Stimulated activated CD4-positive, alpha-beta T cell treated with anti-CD3 and anti-CD28 coated beads, Interleukin-4, amount 100 ng/mL, for 4 hours (primary cell): ENCODE data around the gene CLDND2.
A peak's percentile ranks its signal among the peaks of the same experiment; 100 is the strongest.
"Not testable (repeated sequence)": the region's sequence is repeated elsewhere in the genome, so short reads cannot be mapped to it uniquely, and the experiment has no call there.

Source experiments
- DNase-seq, 2 experiments: peaks; one replicate each; pipeline ENCODE4 v3.0.0-alpha.2; 2020

The CLDND2 gene, protein sequence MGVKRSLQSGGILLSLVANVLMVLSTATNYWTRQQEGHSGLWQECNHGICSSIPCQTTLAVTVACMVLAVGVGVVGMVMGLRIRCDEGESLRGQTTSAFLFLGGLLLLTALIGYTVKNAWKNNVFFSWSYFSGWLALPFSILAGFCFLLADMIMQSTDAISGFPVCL

DNA sequence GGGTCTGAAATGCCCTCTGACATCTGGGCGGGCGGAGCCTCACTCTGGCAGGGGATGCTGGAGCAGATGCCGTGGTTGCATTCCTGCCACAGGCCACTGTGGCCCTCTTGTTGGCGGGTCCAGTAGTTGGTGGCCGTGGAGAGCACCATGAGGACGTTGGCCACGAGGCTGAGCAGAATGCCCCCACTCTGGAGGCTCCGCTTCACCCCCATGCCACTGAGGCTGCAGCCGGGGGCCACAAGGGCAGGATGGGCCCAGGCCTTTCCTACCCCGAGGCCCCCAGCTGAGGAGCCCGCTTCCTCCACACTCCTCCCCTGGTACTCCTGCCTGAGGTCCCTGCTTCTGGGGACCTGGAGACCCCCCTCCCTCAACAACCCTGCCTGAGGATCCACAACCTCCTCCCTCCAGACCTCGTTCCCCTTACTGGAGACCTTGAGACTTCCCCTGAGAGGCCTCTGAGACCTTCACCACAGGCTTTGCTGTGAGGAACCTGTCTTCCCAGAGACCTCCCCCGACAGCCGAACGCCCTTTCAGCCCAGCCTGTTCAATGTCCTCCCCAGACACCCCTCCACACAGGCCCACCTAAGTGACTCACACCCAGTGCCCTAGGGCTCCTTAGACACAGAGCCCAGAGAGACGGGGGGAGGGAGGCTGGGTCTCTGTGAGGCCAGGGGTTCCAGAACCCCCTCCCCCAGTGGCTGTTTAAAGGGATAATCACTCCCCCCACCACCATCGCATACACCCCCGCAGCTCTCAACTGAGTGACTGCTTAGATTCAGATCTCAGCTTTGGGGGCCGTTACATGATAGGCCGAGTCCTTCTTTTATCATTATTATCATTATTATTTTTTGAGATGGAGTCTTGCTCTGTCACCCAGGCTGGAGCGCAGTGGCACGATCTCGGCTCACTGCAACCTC lies at the start of gene CLDND2:
CLDND2 (minus strand) TSS at position 638 of the 917 bp plus-strand sequence; CDS start at position 212, 426 bp downstream.
- peak in 1 of 2 experiments; percentile 12 for DNase-seq

DNA sequence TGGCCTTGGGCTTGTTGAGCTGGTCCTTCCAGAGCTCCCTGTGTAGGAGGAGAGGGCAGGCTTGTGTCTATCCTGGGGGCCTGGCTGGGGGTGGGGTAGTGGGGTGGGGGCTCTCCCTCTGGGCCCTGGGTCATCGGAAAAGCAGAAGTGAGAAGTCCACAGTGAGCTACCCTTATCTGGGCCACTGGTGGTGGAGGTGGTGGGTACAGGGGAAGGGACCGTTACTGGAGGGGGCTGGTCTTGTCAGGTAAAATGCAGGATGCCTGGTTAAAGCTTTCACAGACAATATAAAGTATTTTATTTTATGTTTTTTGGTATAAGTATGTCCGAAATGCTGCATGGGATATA lies 49.0 kb upstream of the CLDND2 start:
- DNase-seq: no peak

DNA sequence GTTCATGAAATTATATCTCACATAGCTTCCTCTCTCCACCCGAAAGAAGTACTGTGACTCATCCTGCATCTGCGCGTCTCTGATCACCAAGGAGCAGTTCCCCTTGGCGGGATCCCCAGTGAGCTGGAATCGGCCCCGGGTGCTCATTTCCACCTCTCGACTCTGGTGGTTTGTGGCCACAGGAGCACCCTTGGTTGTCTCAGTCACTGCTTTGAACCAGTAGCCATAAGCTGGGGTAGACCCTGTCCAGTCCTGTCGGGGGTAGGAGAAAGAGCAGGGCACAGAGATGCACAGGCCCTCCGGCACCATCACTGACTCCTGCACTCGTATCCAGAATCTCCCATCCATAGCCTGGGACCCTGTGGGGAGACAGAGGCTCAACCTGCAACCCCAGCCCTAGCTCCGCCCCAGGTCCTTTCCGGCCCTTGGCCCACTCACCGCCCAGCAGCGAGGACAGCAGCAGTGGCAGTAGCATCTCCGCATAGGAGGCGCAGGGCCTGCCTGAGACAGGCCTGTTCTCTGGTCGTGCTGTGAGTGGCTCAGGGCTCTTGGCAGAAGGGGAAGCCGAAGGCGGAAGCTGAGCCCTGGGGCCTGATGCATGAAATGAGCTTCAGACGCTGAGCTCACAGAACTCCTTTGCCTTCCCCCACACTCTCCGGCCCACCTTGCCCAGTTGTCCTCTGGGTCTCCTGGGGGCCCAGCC lies 48.5 kb upstream of the CLDND2 start, which contains the start of gene SIGLEC10:
SIGLEC10 (minus strand) TSS at position 536 of the 703 bp plus-strand sequence; CDS start at position 475, 61 bp downstream.
- DNase-seq: no peak

DNA sequence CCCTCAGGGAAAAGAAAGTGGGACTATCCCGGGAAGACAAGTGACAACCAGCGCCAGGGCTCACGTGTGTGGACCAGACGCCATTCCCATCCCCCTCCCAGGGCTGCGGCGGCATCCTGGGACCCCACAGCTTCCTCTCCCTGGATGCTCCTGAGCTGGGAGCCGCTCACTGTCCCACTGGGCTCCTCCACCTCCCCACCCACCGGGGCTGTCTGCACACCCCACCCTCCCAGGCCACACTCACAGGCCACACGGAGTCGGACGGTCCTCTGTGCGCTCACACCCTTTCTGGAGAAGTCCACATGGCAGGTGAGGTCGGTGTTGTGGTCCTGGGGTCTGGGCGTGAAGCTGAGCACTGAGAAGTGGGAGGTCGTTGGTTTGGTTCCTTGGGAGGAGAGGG lies 47.6 kb upstream of the CLDND2 start:
- not testable (repeated sequence) for DNase-seq

DNA sequence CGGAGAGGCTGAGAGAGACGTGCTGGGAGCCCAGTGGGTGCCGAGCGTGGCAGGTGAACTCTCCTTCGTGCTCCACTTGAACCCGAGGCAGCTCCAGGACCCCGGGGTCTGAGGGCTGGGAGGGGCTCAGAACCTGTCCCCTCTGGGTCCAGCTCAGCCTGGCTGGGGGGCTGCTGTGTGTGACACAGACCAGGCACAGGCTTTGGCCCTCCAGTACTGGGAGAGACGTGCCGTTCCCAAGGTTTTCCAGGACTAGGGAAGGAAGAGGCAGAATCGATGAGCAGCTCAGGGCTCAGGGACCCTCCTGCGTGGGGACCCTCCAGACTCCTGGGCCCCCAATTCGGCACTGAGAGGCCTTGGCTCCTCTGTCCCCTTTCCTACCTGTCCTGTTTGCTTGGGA lies 46.4 kb upstream of the CLDND2 start:
- DNase-seq: no peak

DNA sequence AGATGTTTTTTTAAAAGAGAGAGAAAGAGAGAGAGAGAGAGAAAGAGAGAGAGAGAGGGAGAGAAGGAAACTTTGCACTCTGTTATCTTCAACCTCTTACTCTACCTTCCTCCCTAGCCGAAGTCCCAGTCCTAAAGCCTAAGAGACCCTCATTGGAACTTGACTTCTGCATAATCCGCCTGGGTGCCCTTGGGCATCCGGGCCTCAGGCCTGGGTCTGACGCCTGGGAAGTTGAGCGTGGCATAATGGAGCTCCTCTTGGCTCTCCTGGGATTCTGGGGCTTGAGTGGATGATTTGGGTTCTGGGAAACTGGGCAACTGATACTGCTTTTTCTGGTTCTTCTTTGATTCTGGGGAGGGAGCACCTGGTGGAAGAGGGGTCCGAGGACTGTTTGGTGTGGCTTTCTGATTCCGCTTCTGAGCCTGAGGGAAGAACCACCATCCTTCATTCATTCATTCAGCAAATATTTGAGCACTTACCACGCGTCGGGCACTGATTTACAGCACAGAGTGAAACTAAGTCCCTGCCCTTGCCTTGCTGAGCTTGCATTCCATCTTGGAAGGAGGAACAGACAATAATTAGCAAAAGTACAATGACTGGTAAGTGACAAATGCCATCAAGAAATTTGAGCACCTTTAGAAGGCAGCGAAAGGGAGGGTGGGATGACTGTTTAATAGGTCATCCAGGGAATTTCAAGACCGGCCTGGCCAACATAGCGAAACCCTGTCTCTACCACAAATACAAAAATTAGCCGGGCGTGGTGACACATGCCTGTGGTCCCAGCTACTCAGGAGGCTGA lies 42.3 kb upstream of the CLDND2 start:
- DNase-seq: no peak

DNA sequence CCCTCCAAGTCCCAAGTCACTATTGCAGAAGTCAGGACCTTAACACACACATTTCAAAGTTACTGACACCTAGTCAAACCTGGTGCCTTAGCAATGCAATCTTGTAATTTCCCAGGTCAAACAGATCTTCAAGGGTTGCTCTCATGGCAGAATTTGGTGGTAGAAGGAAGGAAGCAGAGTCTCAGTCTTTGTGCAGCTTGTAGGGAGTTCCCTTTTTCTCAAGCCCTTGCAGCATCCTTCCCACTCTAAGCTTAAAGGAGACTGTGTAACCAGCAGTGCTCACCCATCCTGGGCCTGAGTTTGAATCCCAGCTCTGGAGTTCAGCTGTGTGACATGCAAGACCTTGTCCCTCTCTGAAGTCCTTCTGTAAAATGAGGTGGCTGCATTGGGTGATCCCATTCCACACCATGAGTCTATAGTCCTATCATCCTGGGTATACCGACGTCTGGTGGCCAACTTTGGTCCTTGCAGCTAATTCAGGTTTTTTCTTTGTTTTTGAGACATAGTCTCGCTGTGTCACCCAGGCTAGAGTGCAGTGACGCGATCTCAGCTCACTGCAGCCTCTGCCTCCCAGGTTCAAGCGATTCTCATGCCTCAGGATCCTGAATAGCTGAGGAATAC lies 38.8 kb upstream of the CLDND2 start:
- DNase-seq: peak in 1 of 2 experiments; percentile 18

DNA sequence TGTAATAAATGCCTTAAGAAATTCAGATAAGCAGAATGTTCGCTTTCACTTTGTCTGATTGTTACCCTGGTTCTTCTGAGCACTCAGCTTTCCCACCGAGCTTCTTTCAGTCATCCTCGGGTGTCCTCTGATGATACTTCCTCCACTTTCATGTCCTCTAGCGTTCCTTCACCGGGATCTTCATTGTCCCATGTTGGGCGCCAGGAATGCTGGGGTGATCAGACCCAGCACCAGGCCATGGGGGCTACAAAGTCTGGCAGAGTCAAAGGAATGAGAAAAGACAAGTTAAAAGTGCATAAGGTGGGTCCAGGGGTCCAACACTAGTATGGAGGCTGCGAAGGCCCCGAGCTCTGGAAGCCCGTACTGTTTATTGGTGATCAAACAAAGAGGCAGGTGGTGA lies 33.3 kb upstream of the CLDND2 start:
- DNase-seq: no peak

DNA sequence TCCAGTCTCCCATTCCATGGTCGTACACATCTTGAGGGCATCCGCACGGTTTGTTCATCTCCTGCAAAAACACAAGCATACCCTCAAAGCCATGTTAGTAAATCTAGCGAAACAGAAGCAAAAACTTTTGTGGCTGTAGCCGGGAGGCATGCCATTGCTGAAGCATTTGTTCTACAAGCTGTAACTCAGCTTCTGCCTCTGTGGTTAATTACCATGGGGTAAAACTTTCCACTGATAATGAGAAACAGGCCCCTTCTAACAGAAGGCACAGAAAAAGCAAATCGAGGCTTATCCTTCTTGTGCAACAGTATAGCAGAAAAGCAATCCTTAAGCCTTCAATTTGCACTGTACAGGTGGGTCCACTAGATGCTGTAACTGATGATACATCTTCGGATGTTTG lies 31.1 kb upstream of the CLDND2 start:
- not testable (repeated sequence) for DNase-seq

DNA sequence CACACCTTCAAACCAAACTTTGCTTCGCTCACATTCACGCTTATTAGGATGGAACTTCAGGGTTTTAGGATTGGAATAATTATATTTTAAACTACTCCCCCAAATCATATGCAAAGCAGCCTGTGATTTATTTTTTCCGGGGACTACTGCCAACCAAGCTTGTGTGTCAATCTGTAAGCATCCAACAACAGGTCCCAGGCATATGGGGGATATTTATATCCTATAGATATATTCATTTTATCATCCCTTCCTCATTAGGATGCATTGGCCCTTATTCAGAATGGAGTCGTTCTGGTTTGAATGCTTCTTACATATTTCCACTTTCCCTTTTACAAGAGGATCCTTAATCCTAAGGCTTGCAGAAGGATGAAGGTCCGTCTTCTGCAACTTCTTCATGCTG lies 30.4 kb upstream of the CLDND2 start:
- DNase-seq: no peak

DNA sequence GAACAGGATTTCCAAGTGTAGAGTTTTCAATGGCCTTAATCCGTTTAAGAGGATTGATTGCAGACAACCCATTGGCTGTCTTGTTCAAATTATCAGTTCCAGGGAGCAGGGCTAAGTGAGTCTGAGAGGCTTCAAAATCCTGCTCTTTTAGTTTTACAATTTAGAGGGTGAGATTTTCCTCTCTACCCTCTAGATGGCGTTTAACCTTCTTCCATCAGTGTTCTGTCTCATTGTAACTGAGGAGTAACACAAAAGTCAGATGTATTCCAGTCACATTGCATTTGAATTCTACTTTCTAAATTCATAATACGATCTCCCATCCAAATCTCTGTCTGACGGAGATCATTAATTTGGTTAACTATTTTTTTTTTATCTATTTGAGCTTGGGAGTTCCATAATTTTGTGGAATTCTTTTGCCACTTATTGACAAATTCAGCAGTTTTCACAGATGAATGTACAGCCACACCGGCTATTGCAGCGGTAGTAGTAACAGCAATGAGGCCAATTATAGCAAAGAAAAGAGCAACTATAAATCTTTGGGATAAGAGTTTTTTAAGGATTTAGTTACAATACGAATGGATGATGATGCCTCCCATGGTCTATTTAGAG lies 29.4 kb upstream of the CLDND2 start:
- no peak for DNase-seq

DNA sequence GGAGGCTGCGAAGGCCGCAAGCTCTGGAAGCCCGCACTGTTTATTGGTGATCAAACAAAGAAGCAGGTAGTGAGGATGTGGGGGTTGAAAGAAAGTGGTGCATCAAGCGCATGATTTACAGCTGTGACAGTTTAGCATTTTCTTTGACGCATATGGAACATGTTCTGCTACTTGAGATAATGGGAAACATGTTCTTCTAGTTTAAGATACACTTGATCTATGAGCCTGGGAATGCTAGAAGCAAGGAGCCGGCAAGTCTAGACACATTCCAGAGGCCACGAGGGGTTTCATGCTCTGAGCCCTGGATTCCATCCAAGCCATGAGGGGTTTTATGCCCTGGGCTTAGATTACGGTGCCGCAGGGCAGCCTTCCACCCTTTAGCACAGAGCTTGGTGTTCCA lies 28.6 kb upstream of the CLDND2 start:
- DNase-seq: not testable (repeated sequence)

DNA sequence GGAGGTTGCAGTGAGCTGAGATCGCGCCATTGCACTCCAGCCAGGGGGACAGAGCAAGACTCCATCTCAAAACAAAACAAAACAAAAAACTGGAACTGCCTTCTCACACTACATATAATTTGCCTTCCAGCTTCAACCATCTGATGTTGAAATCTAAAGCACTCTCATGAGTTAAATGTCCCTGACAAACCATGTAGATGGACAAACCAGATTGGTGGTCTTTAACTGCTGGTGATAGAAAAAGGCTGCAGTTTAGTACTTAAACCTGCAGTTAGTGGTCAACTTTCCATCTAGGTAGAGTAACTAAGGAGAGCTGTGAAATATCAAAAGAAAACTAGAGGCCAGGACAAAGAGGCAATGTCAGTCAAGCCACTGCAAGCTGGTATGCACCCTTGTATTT lies 27.4 kb upstream of the CLDND2 start:
- no peak for DNase-seq

DNA sequence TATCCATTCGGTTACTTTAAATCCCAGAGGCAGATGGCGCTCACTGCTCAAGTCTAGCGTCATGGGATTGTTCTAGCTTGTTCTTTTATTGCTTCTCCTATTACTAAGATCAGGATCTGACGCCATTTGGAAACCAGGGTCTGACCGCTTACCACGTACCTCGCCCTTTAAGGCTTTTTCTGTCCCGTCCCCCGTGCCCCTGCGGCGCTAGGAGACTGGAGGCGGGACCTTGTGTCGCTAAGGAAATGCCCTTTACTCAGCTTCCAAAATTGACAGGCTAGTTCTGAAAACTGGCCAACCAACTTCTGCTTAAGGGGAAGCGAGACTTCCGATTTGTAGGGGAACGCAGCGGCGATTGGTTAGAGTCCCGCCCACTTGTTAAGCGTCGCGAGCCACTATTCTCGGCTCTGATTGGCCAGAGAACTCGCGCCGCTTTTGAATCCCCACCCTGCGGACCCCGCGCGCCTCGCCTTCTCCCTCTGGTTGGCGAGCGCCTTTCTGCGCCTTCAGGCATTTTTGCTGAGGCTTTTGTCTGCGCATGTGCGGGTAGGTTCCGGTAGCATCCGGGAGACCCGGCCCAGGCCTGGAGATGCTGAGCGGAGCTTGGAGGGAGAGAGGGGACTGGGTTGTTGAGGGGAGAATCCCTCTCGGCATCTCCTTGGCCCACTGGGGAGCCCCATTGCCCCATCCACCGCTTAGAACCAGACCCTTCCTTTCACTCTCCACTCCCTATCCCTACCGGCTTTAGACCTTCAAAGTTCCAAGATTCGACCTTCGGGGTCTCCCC lies 25.4 kb upstream of the CLDND2 start:
- DNase-seq: peak; percentile 80 to 89

DNA sequence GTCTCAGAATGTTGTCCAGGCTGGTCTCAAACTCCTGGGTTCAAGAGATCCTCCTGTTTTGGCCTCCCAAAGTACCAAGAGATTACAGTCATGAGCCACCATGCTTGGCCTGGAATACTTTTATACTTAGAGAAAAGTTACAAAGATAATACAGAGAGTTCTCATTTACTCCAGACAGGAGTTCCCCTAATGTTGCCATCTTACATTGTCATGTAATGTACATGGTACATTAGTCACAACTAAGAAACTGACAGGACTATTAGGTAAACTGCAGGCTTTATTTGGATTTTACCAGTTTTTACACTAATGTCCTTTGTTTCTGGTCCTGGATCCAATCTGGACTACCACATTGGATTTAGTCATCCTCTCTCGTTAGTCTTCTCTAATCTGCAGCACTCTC lies 23.9 kb upstream of the CLDND2 start:
- DNase-seq: no peak

DNA sequence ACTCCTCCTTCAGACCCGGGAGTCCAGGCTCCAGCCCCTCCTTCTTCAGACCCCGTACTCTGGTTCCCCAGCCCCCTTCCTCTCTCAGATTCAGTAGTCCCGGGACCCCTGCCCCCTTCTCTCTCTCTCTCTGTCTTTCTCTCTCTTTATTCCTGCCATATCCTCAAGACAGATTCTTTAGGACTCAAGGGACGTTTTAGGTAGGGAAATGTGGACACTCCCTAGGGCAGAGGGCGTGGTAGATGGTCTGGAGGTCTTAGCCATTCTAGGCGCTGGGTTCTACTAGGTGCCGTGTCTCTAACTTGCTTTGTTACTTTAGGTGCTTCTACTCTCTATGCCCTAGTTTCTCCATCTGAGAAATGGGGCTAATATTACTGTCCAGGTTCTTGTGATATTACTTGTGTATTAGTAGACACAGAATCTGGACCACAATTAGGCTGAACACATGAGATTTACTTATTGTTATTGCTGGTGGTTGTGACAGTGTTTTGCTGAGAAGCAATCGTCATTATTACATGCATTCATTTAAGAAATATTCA lies 22.3 kb upstream of the CLDND2 start:
- DNase-seq: no peak

DNA sequence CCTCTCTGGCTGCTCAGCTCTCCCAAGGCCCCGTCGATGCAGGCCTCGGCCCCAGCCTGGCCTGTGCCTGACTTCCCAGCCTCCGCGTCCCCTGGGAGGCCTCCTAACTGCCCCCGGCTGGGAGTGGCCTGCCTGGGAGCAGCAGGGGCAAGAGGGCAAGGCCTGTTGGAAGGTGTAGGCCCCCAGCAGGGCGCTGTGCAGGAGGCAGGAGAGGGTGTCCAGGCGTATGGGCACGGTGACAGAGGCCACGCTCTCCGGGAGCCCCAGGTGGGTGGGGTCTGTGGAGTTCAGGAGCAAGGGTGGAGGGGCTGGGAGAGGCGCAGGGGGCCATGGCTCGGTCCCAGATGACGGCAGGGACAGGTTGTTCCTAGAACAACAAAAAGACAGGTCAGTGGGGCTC lies 20.3 kb upstream of the CLDND2 start:
- no peak for DNase-seq

DNA sequence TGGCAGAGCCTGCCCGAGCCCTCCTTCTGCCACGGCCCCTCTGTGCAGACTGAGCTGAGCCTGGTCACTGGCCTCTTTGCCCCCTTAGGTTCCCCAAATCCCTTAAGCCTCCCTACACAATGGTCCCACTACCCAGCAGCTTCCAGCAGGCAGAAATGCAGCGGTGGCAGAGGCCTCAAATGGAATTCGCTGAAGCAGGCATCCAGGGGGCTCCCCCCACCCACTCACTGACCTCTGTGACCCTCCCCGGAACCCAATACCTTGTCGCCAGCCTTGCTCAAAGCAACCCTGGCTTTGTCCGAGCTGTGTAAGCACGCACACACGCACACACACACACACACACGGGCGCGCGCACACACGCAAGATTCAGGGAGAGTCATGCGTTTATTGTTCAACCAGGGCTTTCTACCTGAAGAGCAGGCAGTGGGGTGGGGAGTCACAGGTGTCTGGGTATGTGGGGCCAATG lies 19.2 kb upstream of the CLDND2 start, which contains the start of gene LIM2:
LIM2 (minus strand) TSS at position 51 of the 466 bp plus-strand sequence. CDS start 531 bp downstream, outside the sequence.
- DNase-seq: no peak

DNA sequence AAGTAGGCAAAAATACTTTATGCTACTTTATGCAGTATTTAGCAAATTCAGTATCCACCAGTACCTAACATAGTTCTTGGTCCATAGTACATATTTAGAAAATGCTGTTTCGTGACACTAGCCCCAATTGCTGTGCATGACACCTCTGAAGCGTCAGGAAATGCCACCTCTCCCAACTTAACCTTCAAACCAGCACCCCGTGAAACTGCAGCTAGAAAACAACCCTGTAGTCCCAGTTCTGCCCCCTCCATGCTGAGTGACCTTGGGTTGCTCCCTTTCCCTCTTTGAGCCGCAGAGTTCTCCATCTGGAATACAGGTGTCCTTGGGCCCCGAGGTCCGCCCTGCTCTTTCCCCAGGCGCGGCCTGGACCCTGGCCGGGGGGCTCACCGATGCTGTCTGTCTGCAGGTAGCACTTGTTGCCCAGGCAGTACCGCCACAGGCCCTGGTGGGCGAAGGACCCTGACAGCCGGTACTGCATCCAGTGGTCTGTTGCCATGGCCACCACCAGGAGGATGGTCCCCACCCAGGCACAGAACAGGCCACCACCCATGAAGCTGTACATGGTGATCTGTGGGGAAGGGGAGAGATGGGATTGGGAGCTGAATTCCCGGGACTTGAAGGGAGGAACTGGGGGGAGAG lies 18.2 kb upstream of the CLDND2 start:
- no peak for DNase-seq

DNA sequence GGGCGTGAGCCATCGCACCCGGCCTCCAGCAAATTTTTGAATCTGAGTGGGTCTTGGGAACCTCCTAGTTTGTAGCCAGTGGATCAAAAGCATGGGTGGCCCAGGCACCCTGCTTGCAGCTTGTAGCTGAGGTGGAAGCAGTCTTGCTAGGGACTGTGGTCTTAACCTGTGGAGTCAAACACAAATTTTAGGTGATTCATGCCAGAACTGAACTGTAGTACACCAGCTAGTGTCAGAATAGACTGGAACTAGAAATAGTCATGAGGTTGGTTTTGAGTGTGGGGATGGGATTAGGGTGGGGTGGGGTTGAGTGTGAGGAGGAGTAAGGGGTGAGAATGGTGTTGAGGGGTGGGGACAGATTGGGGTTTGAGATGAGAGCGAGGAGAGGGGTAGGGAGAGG lies 13.2 kb upstream of the CLDND2 start:
- DNase-seq: no peak
